ENCODE results near the gene HIF3A.
"Not testable (repeated sequence)": the region's sequence is repeated elsewhere in the genome, so short reads cannot be mapped to it uniquely, and the experiment has no call there.

HIF3A gene

DNA sequence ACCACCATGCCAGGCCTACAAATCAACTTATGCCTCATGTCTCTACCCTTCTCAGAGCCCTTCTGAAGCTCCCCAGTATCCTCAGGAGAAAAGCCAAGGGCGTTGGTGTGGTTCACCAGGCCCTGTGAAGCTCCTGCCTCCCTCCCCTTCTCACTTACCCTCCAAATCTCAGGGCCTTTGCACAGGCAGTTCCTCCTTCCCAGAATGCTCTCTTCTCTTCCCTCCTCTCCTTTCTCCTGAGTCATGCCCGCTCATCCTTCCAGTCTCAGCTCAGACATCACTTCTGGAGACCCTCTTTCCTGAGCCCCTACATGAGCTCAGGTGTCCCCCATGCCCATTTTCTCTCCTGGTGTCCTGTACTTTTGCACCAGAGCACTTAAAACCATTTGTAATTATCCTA, 20.5 kb downstream of the HIF3A start:
- no peak overlapping the region for H3K9ac ChIP-seq

DNA sequence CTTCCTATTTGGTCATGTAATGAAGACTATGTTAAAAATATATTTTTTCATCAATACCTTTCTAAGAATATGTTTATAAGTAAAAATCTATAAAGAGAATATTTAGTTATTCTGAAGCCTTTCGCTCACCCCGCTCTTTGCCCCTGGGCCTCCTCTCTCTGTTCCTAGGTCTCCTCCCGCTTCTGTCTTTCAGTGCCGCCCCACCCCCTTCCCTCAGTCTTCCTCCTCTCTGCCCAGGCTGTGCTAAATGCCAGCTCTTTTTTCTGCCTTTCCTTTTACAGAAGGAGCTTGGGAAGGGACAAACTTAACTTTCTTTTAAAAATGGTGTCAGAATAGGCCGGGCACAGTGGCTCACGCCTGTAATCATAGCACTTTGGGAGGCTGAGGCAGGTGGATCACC, 22.8 kb downstream of the HIF3A start:
- H3K4me3 ChIP-seq = no peak overlapping the region
- H3K36me3 ChIP-seq = no peaks in the 10 kb centered on the region
- no peaks in the 10 kb centered on the region for H3K4me1 ChIP-seq
- H4K20me1 ChIP-seq = no peaks in the 10 kb centered on the region
- H3K27ac ChIP-seq = no peak overlapping the region
- peaks cover 0 to 11% (median 5%) of the 10 kb centered on the region in 11 experiments; a peak in 5 of 22 replicates for H3K9me3 ChIP-seq (replicated peaks in 1 of 11)
- no peak for TF ChIP-seq Cebpa-rat (IDR thresholded peaks at IDR 0.05)
- H3K4me2 ChIP-seq = no peak overlapping the region
- no peaks in the 10 kb centered on the region for H3K27me3 ChIP-seq
- H3K9ac ChIP-seq = no peak overlapping the region

More for the DNA sequence above, 20.5 kb downstream of the HIF3A start:
- H3K4me3 ChIP-seq = no peak overlapping the region
- H3K27ac ChIP-seq = no peak overlapping the region
- no peaks in the 10 kb centered on the region for H3K36me3 ChIP-seq
- H3K9me3 ChIP-seq (replicated peaks in 1 of 11) = no peaks in the 10 kb centered on the region
- no peaks in the 10 kb centered on the region for H3K4me1 ChIP-seq
- H3K4me2 ChIP-seq = no peak overlapping the region
- no peaks in the 10 kb centered on the region for H3K27me3 ChIP-seq
- TF ChIP-seq Cebpa-rat (IDR thresholded peaks at IDR 0.05) = no peak
- no peaks in the 10 kb centered on the region for H4K20me1 ChIP-seq

DNA sequence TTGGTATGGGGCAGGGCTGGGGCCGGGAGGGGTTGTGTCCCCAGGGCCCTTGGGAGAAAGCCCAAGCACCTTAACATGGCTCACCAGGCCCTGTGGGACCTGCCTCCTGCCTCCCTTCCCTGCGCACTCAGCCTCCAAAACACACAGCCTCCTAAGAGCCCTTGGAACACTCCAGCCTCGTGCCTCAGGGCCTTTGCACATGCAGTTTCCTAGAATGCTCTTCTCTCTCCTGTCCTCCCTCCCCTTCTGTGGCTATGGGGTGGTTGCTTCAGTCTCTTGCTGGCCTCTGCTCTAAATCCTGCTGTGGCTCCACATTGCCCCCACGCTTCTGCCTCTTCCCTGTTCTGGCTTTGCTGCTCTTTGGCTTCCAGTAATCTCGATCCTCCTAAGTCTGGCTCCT, 23.7 kb downstream of the HIF3A start:
- Histone ChIP-seq H3K4me3 (no peak overlapping the region), H4K20me1 (no peaks in the 10 kb centered on the region), H3K9ac (no peak overlapping the region), H3K4me1 (no peaks in the 10 kb centered on the region), H3K27me3 (no peaks in the 10 kb centered on the region), H3K4me2 (no peak overlapping the region), H3K27ac (no peak overlapping the region), H3K9me3 (replicated peaks in 1 of 11) (peaks cover 7 to 17% (median 11%) of the 10 kb centered on the region in 11 experiments), H3K36me3 (no peaks in the 10 kb centered on the region)
- no peak for TF ChIP-seq Cebpa-rat (IDR thresholded peaks at IDR 0.05)

DNA sequence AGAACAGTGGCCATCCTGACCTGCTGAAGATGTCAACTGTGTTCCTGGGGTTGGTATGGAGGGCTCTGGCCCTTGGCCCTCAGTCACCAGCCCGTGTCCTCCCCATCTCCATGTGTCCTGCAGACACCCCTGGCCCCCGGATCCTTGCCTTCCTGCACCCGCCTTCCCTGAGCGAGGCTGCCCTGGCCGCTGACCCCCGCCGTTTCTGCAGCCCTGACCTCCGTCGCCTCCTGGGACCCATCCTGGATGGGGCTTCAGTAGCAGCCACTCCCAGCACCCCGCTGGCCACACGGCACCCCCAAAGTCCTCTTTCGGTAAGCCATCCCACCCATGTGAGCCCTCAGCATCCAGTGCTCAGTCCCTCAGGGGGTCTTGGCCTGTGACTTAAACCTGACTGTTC, 24.8 kb downstream of the HIF3A start:
- no peak for TF ChIP-seq Cebpa-rat (IDR thresholded peaks at IDR 0.05)
- Histone ChIP-seq H3K9ac (no peak overlapping the region), H3K27me3 (no peaks in the 10 kb centered on the region), H3K36me3 (no peaks in the 10 kb centered on the region; a peak in 1 of 22 replicates), H3K4me1 (no peaks in the 10 kb centered on the region), H3K4me3 (no peak overlapping the region), H3K4me2 (no peak overlapping the region), H4K20me1 (no peaks in the 10 kb centered on the region), H3K27ac (no peak overlapping the region), H3K9me3 (replicated peaks in 1 of 11) (peaks cover 18 to 28% (median 22%) of the 10 kb centered on the region in 11 experiments)

DNA sequence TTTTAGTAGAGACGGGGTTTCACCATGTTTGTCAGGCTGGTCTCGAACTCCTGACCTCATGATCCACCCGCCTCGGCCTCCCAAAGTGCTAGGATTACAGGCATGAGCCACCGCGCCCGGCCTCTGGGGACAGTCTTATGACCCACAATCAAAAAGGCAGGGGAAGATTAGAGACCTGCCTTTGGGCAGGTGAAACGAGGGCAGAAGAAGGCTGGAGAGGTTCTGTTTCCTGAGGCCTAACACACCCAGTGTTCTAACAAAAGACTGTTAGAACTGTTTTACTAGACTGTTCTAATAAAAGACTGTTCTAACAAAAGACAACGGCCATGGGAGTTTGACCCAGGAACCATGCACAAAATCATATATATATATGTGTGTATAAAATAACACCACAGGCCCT, 26.4 kb downstream of the HIF3A start:
- not testable (repeated sequence) for H3K27me3 ChIP-seq, H3K4me1 ChIP-seq, H4K20me1 ChIP-seq, H3K4me3 ChIP-seq, H3K4me2 ChIP-seq, H3K9ac ChIP-seq, H3K36me3 ChIP-seq, H3K27ac ChIP-seq
- H3K9me3 ChIP-seq (replicated peaks in 1 of 11) = peaks cover 33 to 44% (median 38%) of the 10 kb centered on the region in 11 experiments

DNA sequence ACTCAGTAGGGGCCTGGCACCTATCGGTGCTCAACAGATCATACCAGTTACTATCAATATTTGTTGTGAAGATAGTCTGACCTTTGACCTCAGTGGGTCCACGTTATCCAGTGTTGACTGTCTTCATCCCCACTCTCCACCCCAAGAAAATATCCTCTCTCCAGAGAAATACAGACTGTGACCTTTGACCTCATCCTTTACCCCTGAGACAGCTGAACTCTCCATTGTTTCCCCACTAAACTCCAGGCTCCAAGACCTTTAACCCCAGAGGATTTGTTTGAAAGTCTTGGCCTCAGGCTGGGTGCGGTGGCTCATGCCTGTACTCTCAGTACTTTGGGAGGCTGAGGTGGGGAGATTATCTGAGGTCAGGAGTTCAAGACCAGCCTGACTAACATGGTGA, 27.4 kb downstream of the HIF3A start:
- H3K27ac ChIP-seq = no peak overlapping the region
- no peak overlapping the region for H3K4me3 ChIP-seq
- H3K36me3 ChIP-seq = no peaks in the 10 kb centered on the region; a peak in 2 of 22 replicates
- no peaks in the 10 kb centered on the region for H3K27me3 ChIP-seq
- H4K20me1 ChIP-seq = no peaks in the 10 kb centered on the region
- H3K9me3 ChIP-seq (replicated peaks in 1 of 11) = peaks cover 44 to 55% (median 49%) of the 10 kb centered on the region in 11 experiments
- no peak for TF ChIP-seq Cebpa-rat (IDR thresholded peaks at IDR 0.05)
- H3K4me1 ChIP-seq = no peaks in the 10 kb centered on the region
- no peak overlapping the region for H3K9ac ChIP-seq
- no peak overlapping the region for H3K4me2 ChIP-seq

DNA sequence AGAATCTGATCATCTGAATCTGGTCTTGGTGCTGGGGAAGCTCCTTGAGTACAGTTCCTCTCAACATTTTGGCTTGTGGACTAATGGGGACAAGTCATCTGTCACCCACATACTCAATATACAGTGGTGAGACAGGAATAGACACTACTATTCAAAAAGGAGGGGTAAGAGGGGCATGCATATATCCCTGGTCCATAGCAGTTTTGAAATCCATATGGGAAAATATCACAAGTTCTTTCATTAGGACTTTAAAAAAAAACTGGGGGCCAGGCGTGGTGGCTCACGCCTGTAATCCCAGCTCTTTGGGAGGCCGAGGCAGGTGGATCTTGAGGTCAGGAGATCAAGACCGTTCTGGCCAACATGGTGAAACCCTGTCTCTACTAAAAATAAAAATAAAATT, 29.8 kb downstream of the HIF3A start:
- no peak overlapping the region for H3K4me2 ChIP-seq
- H3K27ac ChIP-seq = no peak overlapping the region
- peak overlapping the region in 1 of 10 experiments; percentile 1; a peak in 1 of 20 replicates for H3K4me3 ChIP-seq
- TF ChIP-seq Cebpa-rat (IDR thresholded peaks at IDR 0.05) = no peak
- no peaks in the 10 kb centered on the region for H4K20me1 ChIP-seq
- H3K4me1 ChIP-seq = no peaks in the 10 kb centered on the region
- no peaks in the 10 kb centered on the region; a peak in 2 of 22 replicates for H3K36me3 ChIP-seq
- no peaks in the 10 kb centered on the region for H3K27me3 ChIP-seq
- H3K9me3 ChIP-seq (replicated peaks in 1 of 11) = peaks cover 47 to 58% (median 52%) of the 10 kb centered on the region in 11 experiments
- no peak overlapping the region for H3K9ac ChIP-seq

DNA sequence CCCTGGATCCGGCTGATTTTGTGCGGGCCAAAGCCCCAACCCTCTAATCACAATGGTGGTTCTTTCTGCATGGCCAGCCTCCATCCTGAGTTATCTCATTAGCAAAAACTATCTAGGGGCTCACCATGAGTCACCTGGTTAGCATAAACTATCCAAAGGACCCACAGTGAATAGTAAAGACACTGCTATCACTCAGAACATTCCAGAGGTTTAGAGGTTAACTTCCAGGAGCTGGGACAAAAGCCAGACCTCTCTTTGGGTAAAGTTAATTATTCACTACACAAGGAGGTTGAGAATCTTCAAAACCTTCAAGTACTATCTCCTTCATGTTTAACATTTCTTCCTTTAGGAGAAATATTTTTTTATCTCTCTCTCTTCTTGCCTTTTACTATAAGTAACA, 31.2 kb downstream of the HIF3A start:
- H4K20me1 ChIP-seq = no peaks in the 10 kb centered on the region
- no peaks in the 10 kb centered on the region for H3K4me1 ChIP-seq
- no peak overlapping the region for H3K27ac ChIP-seq
- H3K27me3 ChIP-seq = no peaks in the 10 kb centered on the region
- no peak for TF ChIP-seq Cebpa-rat (IDR thresholded peaks at IDR 0.05)
- H3K9me3 ChIP-seq (replicated peaks in 1 of 11) = peaks cover 47 to 58% (median 52%) of the 10 kb centered on the region in 11 experiments
- H3K36me3 ChIP-seq = no peaks in the 10 kb centered on the region; a peak in 2 of 22 replicates
- H3K9ac ChIP-seq = no peak overlapping the region
- H3K4me2 ChIP-seq = no peak overlapping the region
- H3K4me3 ChIP-seq = no peak overlapping the region

DNA sequence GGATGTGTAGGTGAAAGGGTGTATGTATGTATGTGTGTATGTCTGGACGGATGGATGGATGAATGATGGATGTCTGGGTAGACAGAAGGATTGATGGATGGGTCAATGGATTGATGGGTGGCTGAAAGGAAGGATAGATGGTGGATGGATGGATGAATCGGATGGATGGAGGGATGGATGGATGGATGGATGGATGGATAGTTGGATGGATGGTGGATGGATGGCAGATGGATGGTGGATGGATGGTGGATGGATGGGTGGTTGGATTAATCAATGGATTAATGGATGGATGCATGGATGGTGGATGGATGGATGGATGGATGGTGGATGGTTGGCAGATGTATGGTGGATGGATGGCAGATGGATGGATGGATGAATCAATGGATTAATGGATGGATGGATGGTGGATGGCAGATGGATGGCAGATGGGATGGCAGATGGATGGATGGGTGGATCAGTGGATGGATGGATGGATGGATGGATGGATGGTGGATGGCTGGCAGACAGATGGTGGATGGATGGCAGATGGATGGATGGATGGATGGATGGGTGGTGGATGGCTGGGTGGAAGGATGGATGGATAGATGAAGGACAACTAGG, 33.6 kb downstream of the HIF3A start:
- Histone ChIP-seq H3K4me1 (no peaks in the 10 kb centered on the region), H3K4me3 (no peak overlapping the region), H4K20me1 (no peaks in the 10 kb centered on the region), H3K27ac (no peak overlapping the region), H3K9ac (no peak overlapping the region), H3K27me3 (no peaks in the 10 kb centered on the region), H3K4me2 (no peak overlapping the region), H3K36me3 (no peaks in the 10 kb centered on the region; a peak in 2 of 22 replicates), H3K9me3 (replicated peaks in 1 of 11) (peaks cover 40 to 42% (median 42%) of the 10 kb centered on the region in 11 experiments)
- no peak for TF ChIP-seq Cebpa-rat (IDR thresholded peaks at IDR 0.05)

DNA sequence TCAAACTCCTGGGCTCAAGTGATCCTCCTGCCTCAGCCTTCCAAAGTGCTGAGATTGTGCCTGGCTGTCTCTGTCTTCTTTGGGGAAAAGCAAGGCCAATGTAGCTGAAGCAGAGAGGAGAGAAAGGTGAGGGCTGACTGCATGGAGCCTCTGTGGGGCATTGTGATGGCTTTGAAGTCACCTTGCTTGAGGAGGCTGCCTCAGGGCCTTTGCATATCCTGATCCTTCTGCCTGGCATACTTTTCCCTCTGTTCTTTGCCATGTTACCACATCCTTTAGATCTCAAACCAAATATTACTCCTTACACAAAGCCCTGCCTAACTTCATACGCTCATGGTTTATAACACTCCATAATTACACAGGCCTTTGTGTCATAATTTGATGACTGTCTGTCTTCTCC, 40.6 kb downstream of the HIF3A start:
- H3K36me3 ChIP-seq = no peaks in the 10 kb centered on the region
- no peak overlapping the region for H3K27ac ChIP-seq
- H3K9me3 ChIP-seq (replicated peaks in 1 of 11) = no peaks in the 10 kb centered on the region
- H3K4me3 ChIP-seq = no peak overlapping the region
- H4K20me1 ChIP-seq = no peaks in the 10 kb centered on the region
- no peak overlapping the region for H3K4me2 ChIP-seq
- no peak for TF ChIP-seq Cebpa-rat (IDR thresholded peaks at IDR 0.05)
- peaks cover 0 to 6% (median 0%) of the 10 kb centered on the region in 10 experiments; a peak in 3 of 20 replicates for H3K4me1 ChIP-seq
- no peak overlapping the region for H3K9ac ChIP-seq
- H3K27me3 ChIP-seq = no peaks in the 10 kb centered on the region
